Measurements from ENCODE around the gene FZD2.
"Not testable (repeated sequence)": the region's sequence is repeated elsewhere in the genome, so short reads cannot be mapped to it uniquely, and the experiment has no call there.

The FZD2 gene

GRCh38 chr17:44587339-44587738 is 30.1 kb downstream of the FZD2 start:
- TF ChIP-seq CTCF (IDR thresholded peaks at IDR 0.05; ENCODE audit: low read depth, low read length) = no peak

GRCh38 chr17:44589316-44590071 is 32.2 kb downstream of the FZD2 start:
- TF ChIP-seq CTCF (IDR thresholded peaks at IDR 0.05; ENCODE audit: low read depth, low read length) = no peak
- H3K4me3 ChIP-seq (ENCODE audit: low read depth, low read length) = no peak overlapping the region

More at GRCh38 chr17:44587339-44587738, 30.1 kb downstream of the FZD2 start:
- H3K4me3 ChIP-seq (ENCODE audit: low read depth, low read length) = no peak overlapping the region

- H3K4me3 ChIP-seq (ENCODE audit: low read depth, low read length) = not testable (repeated sequence)
Measured at GRCh38 chr17:44590072-44590462, 32.8 kb downstream of the FZD2 start.

- H3K4me3 ChIP-seq (ENCODE audit: low read depth, low read length) = not testable (repeated sequence)
Measured at GRCh38 chr17:44590762-44591161, 33.5 kb downstream of the FZD2 start.

GRCh38 chr17:44591206-44591605 is 33.9 kb downstream of the FZD2 start:
- H3K4me3 ChIP-seq (ENCODE audit: low read depth, low read length) = no peak overlapping the region
- no peak for TF ChIP-seq CTCF (IDR thresholded peaks at IDR 0.05; ENCODE audit: low read depth, low read length)

GRCh38 chr17:44593156-44593555 is 35.9 kb downstream of the FZD2 start:
- TF ChIP-seq CTCF (IDR thresholded peaks at IDR 0.05; ENCODE audit: low read depth, low read length) = no peak
- no peak overlapping the region for H3K4me3 ChIP-seq (ENCODE audit: low read depth, low read length)

GRCh38 chr17:44595216-44595775 is 38.0 kb downstream of the FZD2 start:
- no peak for TF ChIP-seq CTCF (IDR thresholded peaks at IDR 0.05; ENCODE audit: low read depth, low read length)
- no peak overlapping the region for H3K4me3 ChIP-seq (ENCODE audit: low read depth, low read length)

GRCh38 chr17:44598329-44598728 is 41.0 kb downstream of the FZD2 start:
- no peak for TF ChIP-seq CTCF (IDR thresholded peaks at IDR 0.05; ENCODE audit: low read depth, low read length)
- no peak overlapping the region for H3K4me3 ChIP-seq (ENCODE audit: low read depth, low read length)
